ENCODE results near the gene KNTC1. TPM values are rescaled to one million over a fixed set of nuclear protein-coding genes. Genes with fewer than 3 reads are reported as not detected.

KNTC1 gene
- total RNA-seq, 6 experiments from 2014 or later = 11.7 to 25.0 (median 19.6) TPM

DNA sequence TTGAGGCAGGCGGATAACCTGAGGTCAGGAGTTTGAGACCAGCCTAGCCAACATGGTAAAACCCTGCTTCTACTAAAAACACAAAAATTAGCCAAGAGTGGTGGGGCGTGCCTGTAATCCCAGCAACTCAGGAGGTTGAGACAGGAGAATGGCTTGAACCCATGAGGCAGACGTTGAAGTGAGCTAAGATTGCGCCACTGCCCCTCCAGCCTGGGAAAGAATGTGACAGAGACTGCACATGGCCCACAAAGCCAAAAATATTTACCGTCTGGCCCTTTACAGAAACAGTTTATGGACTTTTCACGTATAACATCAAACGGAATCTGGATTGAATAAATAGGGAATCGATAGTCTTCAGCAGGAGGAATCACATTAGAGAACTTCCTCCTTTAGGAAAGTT is 3.8 kb upstream of the KNTC1 start:
- H3K36me3 Mint-ChIP-seq (ENCODE audit: low read depth) = peaks cover 44% of the 10 kb centered on the region
- peak; percentile 54 for DNase-seq

DNA sequence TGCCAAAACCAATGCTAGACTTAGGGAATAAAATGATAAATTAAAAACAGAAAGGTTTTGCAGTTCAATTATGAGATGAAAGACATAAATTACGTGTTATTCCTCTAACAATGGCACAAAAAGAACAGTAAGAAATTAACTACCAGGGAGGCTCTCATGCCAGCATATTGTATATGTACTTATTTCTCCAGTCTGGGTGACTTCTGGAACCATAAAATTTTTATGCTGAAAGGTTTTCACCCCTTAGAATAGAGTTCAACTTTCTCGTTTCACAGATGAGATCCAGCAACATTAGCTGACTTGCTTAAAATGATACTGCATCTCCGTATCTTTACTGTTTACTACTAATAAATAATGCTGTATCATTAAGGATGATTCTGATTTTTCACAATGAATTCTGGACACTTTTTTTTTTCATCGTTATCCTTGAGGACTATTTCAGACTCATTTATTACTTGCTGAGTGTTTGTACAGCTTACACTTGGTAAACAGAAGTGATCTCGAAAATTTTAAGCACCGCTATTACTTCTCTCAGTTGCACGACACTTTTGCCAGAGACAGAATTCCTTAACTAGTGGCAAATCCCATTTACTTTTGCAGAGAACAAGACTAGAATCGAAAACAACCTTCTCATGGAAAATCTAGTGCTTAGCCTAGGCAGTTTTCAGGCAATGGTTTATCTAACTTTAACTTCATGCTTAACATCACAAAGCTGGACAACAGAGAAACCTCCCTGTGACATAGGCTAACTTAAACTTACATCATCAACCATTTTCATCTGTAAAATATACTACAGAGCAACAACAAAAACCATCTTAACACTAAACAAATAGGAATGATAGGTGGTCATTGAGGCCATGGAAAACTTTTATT is 3.0 kb upstream of the KNTC1 start:
- Mint-ChIP-seq H3K36me3 (ENCODE audit: low read depth) (peaks cover 36% of the 10 kb centered on the region), H3K9me3 (no peaks in the 10 kb centered on the region), H3K27ac (peak overlapping the region; percentile 97), H3K4me3 (peak overlapping the region; percentile 99; the same call in 1 of the 2 replicates), H3K27me3 (ENCODE audit: insufficient read depth) (no peaks in the 10 kb centered on the region; the same call in 1 of the 2 replicates), H3K4me1 (ENCODE audit: low read depth) (peaks cover 53% of the 10 kb centered on the region)
- no peak for DNase-seq
- TF ChIP-seq CTCF (IDR thresholded peaks at IDR 0.05) = no peak

More for the DNA sequence above, 3.8 kb upstream of the KNTC1 start:
- no peaks in the 10 kb centered on the region for H3K9me3 Mint-ChIP-seq
- no peak for TF ChIP-seq CTCF (IDR thresholded peaks at IDR 0.05)
- H3K27ac Mint-ChIP-seq = peak overlapping the region; percentile 97
- H3K4me3 Mint-ChIP-seq = peak overlapping the region; percentile 99; the same call in 1 of the 2 replicates
- H3K4me1 Mint-ChIP-seq (ENCODE audit: low read depth) = peaks cover 61% of the 10 kb centered on the region
- no peaks in the 10 kb centered on the region; the same call in 1 of the 2 replicates for H3K27me3 Mint-ChIP-seq (ENCODE audit: insufficient read depth)

GRCh38 chr12:122527478-122527944 is 462 bp downstream of the KNTC1 start:
- no peaks in the 10 kb centered on the region for H3K27me3 Mint-ChIP-seq (ENCODE audit: insufficient read depth)
- H3K4me1 Mint-ChIP-seq (ENCODE audit: low read depth) = peaks cover 24% of the 10 kb centered on the region
- no peak for TF ChIP-seq CTCF (IDR thresholded peaks at IDR 0.05)
- H3K9me3 Mint-ChIP-seq = no peaks in the 10 kb centered on the region
- H3K27ac Mint-ChIP-seq = no peak overlapping the region
- DNase-seq = no peak
- no peak overlapping the region for H3K4me3 Mint-ChIP-seq
- H3K36me3 Mint-ChIP-seq (ENCODE audit: low read depth) = peaks cover 10% of the 10 kb centered on the region

GRCh38 chr12:122528582-122528981 is 1.5 kb downstream of the KNTC1 start:
- no peak for DNase-seq
- Mint-ChIP-seq H3K27me3 (ENCODE audit: insufficient read depth) (no peaks in the 10 kb centered on the region), H3K4me1 (ENCODE audit: low read depth) (peaks cover 13% of the 10 kb centered on the region), H3K4me3 (no peak overlapping the region), H3K36me3 (ENCODE audit: low read depth) (peaks cover 2% of the 10 kb centered on the region), H3K9me3 (no peaks in the 10 kb centered on the region), H3K27ac (no peak overlapping the region)
- no peak for TF ChIP-seq CTCF (IDR thresholded peaks at IDR 0.05)

DNA sequence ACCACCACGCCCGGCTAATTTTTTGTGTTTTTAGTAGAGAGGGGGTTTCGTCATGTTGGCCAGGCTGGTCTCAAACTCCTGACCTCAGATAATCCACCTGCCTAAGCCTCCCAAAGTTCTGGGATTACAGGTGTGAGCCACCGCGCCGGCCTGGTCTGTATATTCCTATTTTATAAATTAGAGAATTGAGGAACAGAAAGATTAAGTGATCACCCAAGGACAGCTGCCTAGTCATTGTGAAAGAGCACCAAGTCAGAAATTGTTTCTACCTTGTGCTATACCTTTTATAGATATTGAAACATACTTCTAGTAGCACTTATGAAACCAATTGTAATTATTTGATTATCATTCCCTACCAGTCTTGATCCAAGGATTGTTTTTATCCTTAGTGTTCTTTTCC is 1.9 kb downstream of the KNTC1 start:
- Mint-ChIP-seq H3K27ac (no peak overlapping the region), H3K36me3 (ENCODE audit: low read depth) (no peaks in the 10 kb centered on the region; the same call in 1 of the 2 replicates), H3K27me3 (ENCODE audit: insufficient read depth) (no peaks in the 10 kb centered on the region), H3K4me3 (no peak overlapping the region), H3K4me1 (ENCODE audit: low read depth) (peaks cover 9% of the 10 kb centered on the region), H3K9me3 (no peaks in the 10 kb centered on the region)
- no peak for DNase-seq
- no peak for TF ChIP-seq CTCF (IDR thresholded peaks at IDR 0.05)
